Transverse colon (tissue), 4 donors: Measurements from ENCODE around the gene SPA17. TPM values are rescaled to one million over a fixed set of nuclear protein-coding genes. Genes with fewer than 3 reads are reported as not detected.

Source experiments
- DNase-seq: peaks from one replicate; pipeline ENCODE4 v3.0.0-alpha.2; 2019
- H3K27ac ChIP-seq, 4 donors: fragments of 200-600 bp; sonication (generic); 2 replicates each; pipeline ENCODE4 v1.5.1; 2016 to 2018; ENCODE audit warnings: inconsistent platforms in 4 of 4
- H3K27me3 ChIP-seq: fragments of 200-600 bp; sonication (generic); 2 replicates; pipeline ENCODE4 v1.5.1; 2017; ENCODE audit warnings: inconsistent platforms
- H3K36me3 ChIP-seq, 4 donors: fragments of 200-600 bp; sonication (generic); 2 replicates each; pipeline ENCODE4 v1.5.1; 2017 to 2019; ENCODE audit warnings: inconsistent platforms in 4 of 4
- H3K4me1 ChIP-seq, 4 donors: fragments of 200-600 bp; sonication (generic); 2 replicates each; pipeline ENCODE4 v1.5.1; 2017 to 2020; ENCODE audit warnings: inconsistent platforms in 4 of 4
- H3K4me3 ChIP-seq, 4 donors: fragments of 200-600 bp; sonication (generic); 1 replicate in 1 of 4; 2 replicates in 3 of 4; pipeline versions ENCODE4 v1.5.1 to v1.6.1; 2017 to 2019; ENCODE audit warnings: inconsistent platforms in 4 of 4
- H3K9me3 ChIP-seq, 2 donors: fragments of 200-600 bp; sonication (generic); 2 replicates each; pipeline ENCODE4 v1.5.1; 2017 to 2019; ENCODE audit warnings: inconsistent platforms in 2 of 2
- CTCF ChIP-seq, 5 experiments: fragments of 200-600 bp in 3 of 5; fragments of 450-650 bp in 2 of 5; sonication (generic) in 3 of 5; IDR thresholded peaks; 1 replicate in 2 of 5; 2 replicates in 3 of 5; pipeline ENCODE4 v1.5.1; 2016 to 2017; ENCODE audit warnings: antibody characterized with exemption in 5 of 5, inconsistent platforms in 3 of 5, mild to moderate bottlenecking in 2 of 5, moderate library complexity in 1 of 5
- EP300 ChIP-seq: sonication (generic); formaldehyde crosslinking; IDR thresholded peaks from one replicate; pipeline ENCODE4 v1.6.1; 2017; ENCODE audit warnings: antibody characterized with exemption, low read depth
- POLR2A ChIP-seq: fragments of 450-650 bp; IDR thresholded peaks from one replicate; pipeline ENCODE4 v1.6.1; 2016; ENCODE audit warnings: antibody characterized with exemption, mild to moderate bottlenecking, moderate library complexity
- POLR2AphosphoS5 ChIP-seq, 3 donors: sonication (generic); formaldehyde crosslinking; IDR thresholded peaks; one replicate each; pipeline ENCODE4 v1.6.1; 2016; ENCODE audit warnings: antibody characterized with exemption in 3 of 3
- WGBS, 2 donors: methylation state at CpG; one replicate each; pipeline ENCODE4 v1.1.5; 2018; ENCODE audit warnings: low coverage in 1 of 2; 5-methylcytosine and 5-hydroxymethylcytosine counted together
- in situ Hi-C, 4 donors: fragments of 200-750 bp; cut with MboI; loops; one replicate each; pipeline versions ENCODE4 v1.15.0 to v1.15.1; 2017; ENCODE audit warnings: low sequenced_read_pairs in 3 of 4, low pct_ligation_motif_present in 1 of 4, low pct_unique_long_range_greater_than_20kb in 1 of 4
- intact Hi-C: fragments of 100-400 bp; cut with DNase I; formaldehyde crosslinking; loops from one replicate; pipeline ENCODE4 v1.15.1; 2023; ENCODE audit warnings: low total_unique reads
- total RNA-seq, 4 donors: library from RNA; depleted of rRNA; stranded (reverse); fragments of >200 nt; gene quantifications; one replicate each; pipeline ENCODE4 v1.1.0, GENCODE V29; 2016

SPA17 gene
- total RNA-seq, 4 donors from 2014 or later = 1.6 to 9.0 (median 6.1) TPM

GRCh38 chr11:124658501-124658900 lies 15.2 kb upstream of the SPA17 start:
- Histone ChIP-seq H3K27ac (no peak overlapping the region), H3K36me3 (peaks cover 0 to 16% (median 0%) of the 10 kb centered on the region in 4 donors), H3K4me1 (no peaks in the 10 kb centered on the region), H3K9me3 (no peaks in the 10 kb centered on the region), H3K4me3 (no peak overlapping the region), H3K27me3 (no peaks in the 10 kb centered on the region)
- in situ Hi-C loops (loop anchor here in 2 of 4 donors (25.0 kb wide), 2 partner anchors 104 to 179 kb away; partner anchors contain the start of genes ESAM (in 1 of the 2) and VSIG2 (in 1 of the 2)), intact Hi-C loops (no loop called here)
- 85 to 100% methylated on average over 2 to 3 of the region's 3 CpGs for WGBS, 2 donors
- TF ChIP-seq EP300 (no peak), CTCF (IDR thresholded peaks at IDR 0.05) (no peak), POLR2A (no peak), POLR2AphosphoS5 (IDR thresholded peaks at IDR 0.05) (no peak)
- DNase-seq = no peak

GRCh38 chr11:124658986-124659385 lies 14.7 kb upstream of the SPA17 start:
- Histone ChIP-seq H3K27me3 (no peaks in the 10 kb centered on the region), H3K36me3 (peaks cover 0 to 14% (median 2%) of the 10 kb centered on the region in 4 donors), H3K9me3 (no peaks in the 10 kb centered on the region), H3K4me1 (no peaks in the 10 kb centered on the region), H3K27ac (no peak overlapping the region), H3K4me3 (no peak overlapping the region)
- 80 to 91% methylated on average over 1 of the region's 1 CpG for WGBS, 2 donors
- intact Hi-C loops (no loop called here), in situ Hi-C loops (loop anchor here in 2 of 4 donors (25.0 kb wide), 2 partner anchors 103 to 178 kb away; partner anchors contain the start of genes ESAM (in 1 of the 2) and VSIG2 (in 1 of the 2))
- DNase-seq = no peak
- no peak for TF ChIP-seq POLR2AphosphoS5 (IDR thresholded peaks at IDR 0.05)
- no peak for TF ChIP-seq EP300
- TF ChIP-seq CTCF (IDR thresholded peaks at IDR 0.05) = no peak
- TF ChIP-seq POLR2A = no peak

GRCh38 chr11:124661553-124661952 lies 12.2 kb upstream of the SPA17 start:
- in situ Hi-C loops = loop anchor here in 3 of 4 donors (10.0 to 25.0 kb wide), 4 partner anchors 101 to 176 kb away; partner anchors contain the start of genes ESAM (in 2 of the 3) and VSIG2 (in 1 of the 3)

GRCh38 chr11:124662106-124662505 lies 11.6 kb upstream of the SPA17 start:
- in situ Hi-C loops = loop anchor here in 3 of 4 donors (10.0 to 25.0 kb wide), 4 partner anchors 100 to 175 kb away; partner anchors contain the start of genes ESAM (in 2 of the 3) and VSIG2 (in 1 of the 3)
- no peak for DNase-seq
- Histone ChIP-seq H3K4me3 (no peak overlapping the region), H3K27ac (no peak overlapping the region), H3K4me1 (no peaks in the 10 kb centered on the region), H3K36me3 (peaks cover 0 to 10% (median 3%) of the 10 kb centered on the region in 4 donors), H3K27me3 (no peaks in the 10 kb centered on the region), H3K9me3 (no peaks in the 10 kb centered on the region)
- no peak for TF ChIP-seq POLR2A
- 88 to 100% methylated on average over 1 to 4 of the region's 4 CpGs for WGBS, 2 donors
- intact Hi-C loops = loop anchor here (10.0 kb wide), 1 partner anchor 203 kb away; the partner anchor contains the start of gene ROBO3

More at GRCh38 chr11:124661553-124661952, 12.2 kb upstream of the SPA17 start:
- DNase-seq = no peak
- TF ChIP-seq EP300 = no peak
- TF ChIP-seq POLR2A = no peak
- no peak for TF ChIP-seq CTCF (IDR thresholded peaks at IDR 0.05)
- no peak for TF ChIP-seq POLR2AphosphoS5 (IDR thresholded peaks at IDR 0.05)
- Histone ChIP-seq H3K27me3 (no peaks in the 10 kb centered on the region), H3K27ac (no peak overlapping the region), H3K4me3 (no peak overlapping the region), H3K36me3 (peaks cover 0 to 10% (median 3%) of the 10 kb centered on the region in 4 donors), H3K4me1 (no peaks in the 10 kb centered on the region), H3K9me3 (no peaks in the 10 kb centered on the region)
- intact Hi-C loops = loop anchor here (10.0 kb wide), 1 partner anchor 203 kb away; the partner anchor contains the start of gene ROBO3
